LNCaP clone FGC (cell line): Measurements from ENCODE around the gene ZFYVE26.

Source experiments
- DNase-seq: peaks from one replicate; pipeline ENCODE4 v3.0.0-alpha.2; 2011; ENCODE audit warnings: low read depth
- H3K4me3 ChIP-seq: 2 replicates; pipeline ENCODE4 v1.5.1; 2011; ENCODE audit warnings: mild to moderate bottlenecking, low read depth, low read length, control low read depth
- TF ChIP-seq, protein P1 (sequence below): IDR thresholded peaks from 2 replicates; pipeline ENCODE4 v1.5.1; 2012; ENCODE audit warnings: mild to moderate bottlenecking; ENCODE audit not compliant: control insufficient read depth, insufficient read depth; ENCODE audit errors: extremely low read depth

ZFYVE26 gene

GRCh38 chr14:67785270-67786109, 30.9 kb downstream of the ZFYVE26 start:
- no peak overlapping the region for H3K4me3 ChIP-seq
- DNase-seq, result no peak
- TF ChIP-seq, protein P1, sequence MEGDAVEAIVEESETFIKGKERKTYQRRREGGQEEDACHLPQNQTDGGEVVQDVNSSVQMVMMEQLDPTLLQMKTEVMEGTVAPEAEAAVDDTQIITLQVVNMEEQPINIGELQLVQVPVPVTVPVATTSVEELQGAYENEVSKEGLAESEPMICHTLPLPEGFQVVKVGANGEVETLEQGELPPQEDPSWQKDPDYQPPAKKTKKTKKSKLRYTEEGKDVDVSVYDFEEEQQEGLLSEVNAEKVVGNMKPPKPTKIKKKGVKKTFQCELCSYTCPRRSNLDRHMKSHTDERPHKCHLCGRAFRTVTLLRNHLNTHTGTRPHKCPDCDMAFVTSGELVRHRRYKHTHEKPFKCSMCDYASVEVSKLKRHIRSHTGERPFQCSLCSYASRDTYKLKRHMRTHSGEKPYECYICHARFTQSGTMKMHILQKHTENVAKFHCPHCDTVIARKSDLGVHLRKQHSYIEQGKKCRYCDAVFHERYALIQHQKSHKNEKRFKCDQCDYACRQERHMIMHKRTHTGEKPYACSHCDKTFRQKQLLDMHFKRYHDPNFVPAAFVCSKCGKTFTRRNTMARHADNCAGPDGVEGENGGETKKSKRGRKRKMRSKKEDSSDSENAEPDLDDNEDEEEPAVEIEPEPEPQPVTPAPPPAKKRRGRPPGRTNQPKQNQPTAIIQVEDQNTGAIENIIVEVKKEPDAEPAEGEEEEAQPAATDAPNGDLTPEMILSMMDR, result no peak

GRCh38 chr14:67784244-67784823, 32.1 kb downstream of the ZFYVE26 start:
- TF ChIP-seq, protein P1, result no peak
- no peak for DNase-seq
- H3K4me3 ChIP-seq, result no peak overlapping the region

- DNase-seq, result no peak
- H3K4me3 ChIP-seq, result no peak overlapping the region
- TF ChIP-seq, protein P1, result no peak
Observed at GRCh38 chr14:67782090-67782489, 34.3 kb downstream of the ZFYVE26 start.

DNA sequence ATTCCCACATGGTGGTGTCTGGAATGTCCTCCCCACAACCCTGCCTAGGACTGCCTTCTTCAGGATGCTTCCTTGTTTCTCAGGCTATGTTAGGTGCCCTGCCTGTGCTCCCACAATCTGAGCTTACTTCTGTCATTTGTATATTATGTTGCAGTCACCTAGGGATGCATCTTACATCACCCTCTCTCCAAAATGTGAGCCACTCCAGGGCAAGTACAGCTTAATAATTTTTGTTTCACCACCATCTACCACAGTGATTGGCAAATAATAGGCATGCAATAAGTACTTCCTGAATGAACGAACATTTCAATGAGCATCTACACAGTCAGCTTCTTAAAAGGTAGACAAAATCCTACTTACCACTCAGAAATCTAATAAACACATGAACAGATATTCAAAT, 37.6 kb downstream of the ZFYVE26 start:
- H3K4me3 ChIP-seq, result no peak overlapping the region
- TF ChIP-seq, protein P1, result no peak
- DNase-seq, result no peak

DNA sequence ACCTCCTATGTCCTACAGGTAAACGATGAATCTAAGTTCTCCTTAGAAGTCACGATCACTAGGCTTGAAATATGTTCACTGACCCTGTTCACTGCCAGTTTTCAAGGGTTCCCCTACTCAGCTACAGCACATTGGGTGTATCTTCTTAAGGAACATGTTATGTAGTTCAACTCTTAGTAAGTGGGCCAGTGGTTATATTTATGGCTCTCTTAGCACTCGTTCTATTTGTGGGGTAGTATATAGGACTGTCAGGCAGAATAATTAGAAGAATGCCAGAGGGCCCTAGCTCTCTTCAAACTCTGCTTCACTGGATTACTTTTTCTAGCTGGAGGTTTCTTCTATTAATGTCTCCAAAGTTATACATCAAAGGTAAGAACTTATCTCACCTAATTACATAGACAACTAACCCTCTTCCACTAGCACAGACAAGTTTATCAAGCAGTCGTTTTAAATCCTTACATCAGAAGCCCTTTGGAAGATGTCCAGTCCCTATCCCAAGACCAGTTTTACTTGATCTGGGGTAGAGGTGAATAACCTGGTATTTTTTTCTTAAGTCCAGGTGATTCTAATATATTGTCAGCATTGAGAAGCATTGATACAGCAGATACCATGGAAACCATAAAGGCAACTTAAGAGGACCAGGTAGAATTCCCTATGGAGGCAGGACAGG, 39.6 kb downstream of the ZFYVE26 start:
- no peak overlapping the region for H3K4me3 ChIP-seq
- TF ChIP-seq, protein P1, result no peak
- peak; percentile 80 for DNase-seq

GRCh38 chr14:67773844-67774377, 42.5 kb downstream of the ZFYVE26 start:
- H3K4me3 ChIP-seq, result no peak overlapping the region
- TF ChIP-seq, protein P1, result no peak
- no peak for DNase-seq
